Effector CD8-positive, alpha-beta T cell (primary cell): ENCODE data around the gene ATMIN.

Experiments
- DNase-seq: peaks from one replicate; lab custom pipeline; 2025; lab: John Stamatoyannopoulos, UW

ATMIN gene

GRCh38 chr16:81070979-81071378, 35.3 kb downstream of the ATMIN start:
- DNase-seq, result no peak

GRCh38 chr16:81071805-81072204, 36.2 kb downstream of the ATMIN start:
- DNase-seq, result no peak

- no peak for DNase-seq
Observed at GRCh38 chr16:81073560-81074330, 38.1 kb downstream of the ATMIN start.

- peak; percentile 93 for DNase-seq
Observed at GRCh38 chr16:81076566-81077075, 41.0 kb downstream of the ATMIN start.

GRCh38 chr16:81077076-81077940, 41.7 kb downstream of the ATMIN start, which contains the start of gene C16orf46:
C16orf46 (minus strand) TSS chr16:81077238; CDS start chr16:81063955, 13,283 bp downstream.
- DNase-seq, result peak; percentile 92

- no peak for DNase-seq
Observed at GRCh38 chr16:81080233-81080632, 44.6 kb downstream of the ATMIN start.

GRCh38 chr16:81081014-81081413, 45.4 kb downstream of the ATMIN start:
- no peak for DNase-seq

GRCh38 chr16:81088836-81089235, 53.2 kb downstream of the ATMIN start:
- DNase-seq, result no peak

- DNase-seq, result no peak
Observed at GRCh38 chr16:81094771-81095251, 59.2 kb downstream of the ATMIN start.

GRCh38 chr16:81095653-81095952, 60.0 kb downstream of the ATMIN start:
- no peak for DNase-seq

GRCh38 chr16:81095953-81096714, 60.5 kb downstream of the ATMIN start, which contains the start of gene GCSH:
GCSH (minus strand) TSS chr16:81096395; CDS start chr16:81096278, 117 bp downstream.
- DNase-seq, result peak; percentile 96

GRCh38 chr16:81096715-81097208, 61.1 kb downstream of the ATMIN start:
- no peak for DNase-seq
